Adrenal gland (tissue), 12 donors: Measurements from ENCODE around the gene FNIP2. TPM values are rescaled to one million over a fixed set of nuclear protein-coding genes. Genes with fewer than 3 reads are reported as not detected.
"Not testable (repeated sequence)": the region's sequence is repeated elsewhere in the genome, so short reads cannot be mapped to it uniquely, and the experiment has no call there.

ENCODE experiments used
- DNase-seq, 7 donors: peaks; one replicate each; pipeline ENCODE4 v3.0.0-alpha.2; 2019 to 2020
- H3K27ac ChIP-seq, 5 donors: fragments of 200-600 bp; sonication (generic) in 4 of 5; 1 replicate in 3 of 5; 2 replicates in 2 of 5; pipeline versions ENCODE4 v1.5.1 to v1.8.0; 2016 to 2020; ENCODE audit warnings: mild to moderate bottlenecking in 1 of 5
- H3K27me3 ChIP-seq: fragments of 200-600 bp; 2 replicates; pipeline ENCODE4 v1.8.0; 2021
- H3K36me3 ChIP-seq, 2 donors: fragments of 200-600 bp; replicated peaks in 1 of 2; 1 replicate in 1 of 2; 2 replicates in 1 of 2; pipeline versions ENCODE4 v1.5.1 to v1.8.0; 2018 to 2022
- H3K4me1 ChIP-seq, 2 donors: fragments of 200-600 bp; replicated peaks in 1 of 2; 1 replicate in 1 of 2; 2 replicates in 1 of 2; pipeline versions ENCODE4 v1.5.1 to v1.8.0; 2018 to 2021
- H3K4me3 ChIP-seq, 4 donors: fragments of 200-600 bp; sonication (generic) in 3 of 4; one replicate each; pipeline ENCODE4 v1.5.1; 2016 to 2018
- H3K9me3 ChIP-seq, 3 donors: fragments of 200-600 bp; sonication (generic) in 1 of 3; replicated peaks in 1 of 3; 1 replicate in 2 of 3; 2 replicates in 1 of 3; pipeline versions ENCODE4 v1.5.1 to v1.8.0; 2016 to 2021
- POLR2A ChIP-seq, 2 donors: fragments of 450-650 bp; IDR thresholded peaks; one replicate each; pipeline ENCODE4 v1.6.1; 2017; ENCODE audit warnings: antibody characterized with exemption in 2 of 2, mild to moderate bottlenecking in 2 of 2, moderate library complexity in 1 of 2
- WGBS, 4 donors: extraction: QIAGEN DNeasy Blood & Tissue Kit in 2 of 4; methylation state at CpG; one replicate each; pipeline versions ENCODE4 v1.1.5 to v1.1.7; 2013 to 2017; 5-methylcytosine and 5-hydroxymethylcytosine counted together
- intact Hi-C, 2 donors: fragments of 100-400 bp; cut with DNase I; formaldehyde crosslinking; loops; one replicate each; pipeline versions ENCODE4 v1.14.1 to v1.15.0; 2022 to 2023
- polyA plus RNA-seq, 3 donors: library from polyadenylated mRNA; stranded (reverse); fragments of 200-250 nt in 2 of 3; fragments of 350-450 nt in 1 of 3; fragmentation: Illumina TruSeq in 1 of 3; extraction: RNeasy Lipid Tissue Mini Kit (QIAGEN cat#74804) in 1 of 3; gene quantifications; one replicate each; pipeline ENCODE4 v1.2.3, GENCODE V29; 2013 to 2014
- total RNA-seq, 9 donors: library from RNA; depleted of rRNA in 4 of 9; stranded (reverse); fragments of >200 nt in 4 of 9; fragments of 120-200 nt in 1 of 9; fragmentation: NEBNext Ultra II Directional in 1 of 9; extraction: Animal tissue kit (Norgen Biotek cat#: 25700) in 1 of 9; gene quantifications; one replicate each; pipeline versions ENCODE4 v1.1.0 to v1.2.4, GENCODE V29; 2013 to 2023
- TF ChIP-seq, protein P1 (sequence below), 6 experiments: fragments of 450-650 bp in 4 of 6; fragments of 200-600 bp in 2 of 6; sonication (generic) in 1 of 6; IDR thresholded peaks; 1 replicate in 5 of 6; 2 replicates in 1 of 6; pipeline versions ENCODE4 v1.5.1 to v1.8.0; 2016 to 2021; ENCODE audit warnings: antibody characterized with exemption in 6 of 6, mild to moderate bottlenecking in 2 of 6, moderate library complexity in 1 of 6
- donor health status: healthy with polysubstance abuse.
- donor health status: Bipolar disorder and iron deficiency.
- donor health status: DM: yes; HTN: yes; CAD: no.
- donor health status: DM: no; HTN: no; CAD: no.
- donor health status: DM: no; HTN: no; CAD: no.
- donor health status: DM: yes; HTN: yes; CAD: no.

The FNIP2 gene
- total and polyA plus RNA-seq, 12 donors = 3.5 to 39.4 (median 27.1) TPM

DNA sequence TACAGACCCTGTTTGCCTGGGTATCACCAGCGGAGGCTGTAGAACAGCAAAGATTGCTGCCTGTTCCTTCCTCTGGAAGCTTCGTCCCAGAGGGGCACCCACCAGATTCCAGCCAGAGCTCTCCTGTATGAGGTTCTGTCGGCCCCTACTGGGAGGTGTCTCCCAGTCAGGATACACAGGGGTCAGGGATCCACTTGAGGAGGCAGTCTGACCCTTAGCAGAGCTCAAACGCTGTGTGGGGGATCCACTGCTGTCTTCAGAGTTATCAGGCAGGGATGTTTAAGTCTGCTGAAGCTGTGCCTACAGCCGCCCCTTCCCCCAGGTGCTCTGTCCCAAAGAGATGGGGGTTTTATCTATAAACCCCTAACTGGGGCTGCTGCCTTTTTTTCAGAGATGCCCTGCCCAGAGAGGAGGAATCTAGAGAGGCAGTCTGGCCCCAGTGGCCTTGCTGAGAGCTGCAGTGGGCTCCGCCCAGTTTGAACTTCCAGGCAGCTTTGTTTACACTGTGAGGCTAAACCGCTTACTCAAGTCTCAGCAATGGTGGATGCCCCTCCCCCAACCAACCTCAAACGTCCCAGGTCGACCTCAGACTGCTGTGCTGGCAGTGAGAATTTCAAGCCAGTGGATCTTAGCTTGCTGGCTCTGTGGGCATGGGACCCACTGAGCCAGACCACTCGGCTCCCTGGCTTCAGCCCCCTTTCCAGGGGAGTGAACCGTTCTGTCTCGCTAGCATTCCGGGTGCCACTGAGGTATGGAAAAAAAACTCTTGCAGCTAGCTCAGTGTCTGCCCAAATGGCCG, 133.7 kb downstream of the FNIP2 start:
- H3K36me3 ChIP-seq = peaks cover 0 to 12% of the 10 kb centered on the region in 2 donors
- peak in 3 of 7 donors; percentile 15 to 24 (median 17) for DNase-seq
- H3K9me3 ChIP-seq, H3K4me1 ChIP-seq, H3K4me3 ChIP-seq, intact Hi-C loops, H3K27ac ChIP-seq, H3K27me3 ChIP-seq: not testable (repeated sequence)
- 76 to 93% (median 80%) methylated on average over 7 to 14 of the region's 14 CpGs for WGBS, 4 donors

DNA sequence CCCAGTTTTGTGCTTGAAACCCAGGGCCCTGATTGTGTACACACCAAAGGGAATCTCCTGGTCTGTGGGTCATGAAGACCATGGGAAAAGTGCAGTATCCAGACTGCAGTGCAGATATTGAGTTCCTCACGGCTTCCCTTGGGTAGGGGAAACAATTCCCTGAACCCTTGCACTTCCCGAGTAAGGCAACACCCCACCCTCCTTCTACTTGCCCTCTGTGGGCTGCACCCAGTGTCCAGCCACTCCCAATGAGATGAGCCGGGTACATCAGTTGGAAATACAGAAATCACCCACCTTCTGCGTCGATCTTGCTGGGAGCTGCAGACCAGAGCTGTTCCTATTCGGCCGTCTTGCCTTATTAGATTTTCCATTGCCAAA, 134.2 kb downstream of the FNIP2 start:
- WGBS, 4 donors = 97 to 98% (median 98%) methylated on average over 7 of the region's 7 CpGs
- TF ChIP-seq, protein P1, sequence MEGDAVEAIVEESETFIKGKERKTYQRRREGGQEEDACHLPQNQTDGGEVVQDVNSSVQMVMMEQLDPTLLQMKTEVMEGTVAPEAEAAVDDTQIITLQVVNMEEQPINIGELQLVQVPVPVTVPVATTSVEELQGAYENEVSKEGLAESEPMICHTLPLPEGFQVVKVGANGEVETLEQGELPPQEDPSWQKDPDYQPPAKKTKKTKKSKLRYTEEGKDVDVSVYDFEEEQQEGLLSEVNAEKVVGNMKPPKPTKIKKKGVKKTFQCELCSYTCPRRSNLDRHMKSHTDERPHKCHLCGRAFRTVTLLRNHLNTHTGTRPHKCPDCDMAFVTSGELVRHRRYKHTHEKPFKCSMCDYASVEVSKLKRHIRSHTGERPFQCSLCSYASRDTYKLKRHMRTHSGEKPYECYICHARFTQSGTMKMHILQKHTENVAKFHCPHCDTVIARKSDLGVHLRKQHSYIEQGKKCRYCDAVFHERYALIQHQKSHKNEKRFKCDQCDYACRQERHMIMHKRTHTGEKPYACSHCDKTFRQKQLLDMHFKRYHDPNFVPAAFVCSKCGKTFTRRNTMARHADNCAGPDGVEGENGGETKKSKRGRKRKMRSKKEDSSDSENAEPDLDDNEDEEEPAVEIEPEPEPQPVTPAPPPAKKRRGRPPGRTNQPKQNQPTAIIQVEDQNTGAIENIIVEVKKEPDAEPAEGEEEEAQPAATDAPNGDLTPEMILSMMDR (IDR thresholded peaks at IDR 0.05) = no peak
- no peak for TF ChIP-seq POLR2A (IDR thresholded peaks at IDR 0.05)
- intact Hi-C loops = no loop called here
- DNase-seq = no peak
- H3K27me3 ChIP-seq = no peaks in the 10 kb centered on the region
- H3K4me1 ChIP-seq = no peaks in the 10 kb centered on the region
- peaks cover 0 to 12% of the 10 kb centered on the region in 2 donors for H3K36me3 ChIP-seq
- no peak overlapping the region for H3K4me3 ChIP-seq
- H3K27ac ChIP-seq = no peak overlapping the region
- no peaks in the 10 kb centered on the region for H3K9me3 ChIP-seq

DNA sequence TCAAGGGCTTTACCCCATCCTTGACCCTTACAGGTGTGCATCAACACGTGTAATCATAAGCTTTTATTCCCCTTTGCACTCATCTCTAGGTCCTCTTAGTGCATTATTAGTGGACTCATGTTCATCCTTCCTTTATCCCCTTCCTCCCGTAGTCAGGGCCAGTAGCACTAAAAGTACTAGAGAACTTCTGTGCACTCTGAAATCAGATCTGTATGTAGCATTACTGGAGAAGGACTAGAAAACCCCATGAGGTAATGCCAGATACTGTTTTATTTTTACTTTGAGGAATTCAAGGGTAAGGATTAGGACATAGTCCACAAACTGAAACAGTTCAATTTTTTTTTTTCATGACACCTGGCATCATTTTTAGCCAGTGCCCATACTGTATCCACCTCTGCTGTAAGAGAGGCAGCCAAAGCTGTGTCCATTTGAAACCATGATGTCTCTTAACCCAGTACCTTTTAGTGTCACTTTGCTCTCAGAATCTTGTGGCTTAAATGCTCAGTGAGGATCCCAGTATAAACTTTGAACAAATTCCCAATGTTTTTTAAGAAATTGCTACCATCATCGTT, 134.7 kb downstream of the FNIP2 start:
- WGBS, 4 donors = 88 to 95% (median 92%) methylated on average over 3 of the region's 3 CpGs
- TF ChIP-seq, protein P1 (IDR thresholded peaks at IDR 0.05) = no peak
- no peak for TF ChIP-seq POLR2A (IDR thresholded peaks at IDR 0.05)
- Histone ChIP-seq H3K9me3 (no peaks in the 10 kb centered on the region), H3K4me3 (no peak overlapping the region), H3K27me3 (no peaks in the 10 kb centered on the region), H3K36me3 (peaks cover 0 to 12% of the 10 kb centered on the region in 2 donors), H3K27ac (no peak overlapping the region), H3K4me1 (no peaks in the 10 kb centered on the region)
- no peak for DNase-seq
- intact Hi-C loops = no loop called here

DNA sequence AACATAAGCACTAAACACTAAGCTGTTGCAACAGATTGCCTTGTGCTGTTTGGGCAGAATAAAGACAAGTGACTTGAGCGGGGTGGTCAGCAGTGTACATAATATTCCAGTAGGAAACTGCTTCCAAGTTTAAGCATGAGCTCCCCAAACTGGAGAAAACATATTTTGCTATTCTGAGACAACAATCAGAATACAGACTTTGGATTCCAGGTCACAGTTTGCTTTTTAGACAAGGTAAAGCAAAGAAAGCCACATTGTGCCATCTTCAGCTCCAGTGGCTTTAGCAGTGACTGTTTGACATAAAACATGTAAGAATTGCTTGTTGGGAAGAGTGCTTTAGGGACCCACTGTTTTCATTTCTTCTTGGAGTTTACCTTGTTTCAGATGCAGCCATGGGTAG, 136.0 kb downstream of the FNIP2 start:
- H3K27ac ChIP-seq = no peak overlapping the region
- TF ChIP-seq, protein P1 (IDR thresholded peaks at IDR 0.05) = no peak
- no peak for TF ChIP-seq POLR2A (IDR thresholded peaks at IDR 0.05)
- no peaks in the 10 kb centered on the region for H3K9me3 ChIP-seq
- WGBS, 4 donors = 87 to 97% (median 96%) methylated on average over 1 of the region's 1 CpG
- H3K4me1 ChIP-seq = no peaks in the 10 kb centered on the region
- intact Hi-C loops = no loop called here
- no peaks in the 10 kb centered on the region for H3K27me3 ChIP-seq
- peaks cover 0 to 12% of the 10 kb centered on the region in 2 donors for H3K36me3 ChIP-seq
- no peak overlapping the region for H3K4me3 ChIP-seq
- no peak for DNase-seq
